GM19452 (cell line): ENCODE data around the gene ZNRF2.

Experiments
- ATAC-seq: cut with Tn5 transposase; IDR thresholded peaks from one replicate; pipeline ENCODE4 v1.9.1; 2021; ENCODE audit not compliant: unreplicated experiment

ZNRF2 gene

DNA sequence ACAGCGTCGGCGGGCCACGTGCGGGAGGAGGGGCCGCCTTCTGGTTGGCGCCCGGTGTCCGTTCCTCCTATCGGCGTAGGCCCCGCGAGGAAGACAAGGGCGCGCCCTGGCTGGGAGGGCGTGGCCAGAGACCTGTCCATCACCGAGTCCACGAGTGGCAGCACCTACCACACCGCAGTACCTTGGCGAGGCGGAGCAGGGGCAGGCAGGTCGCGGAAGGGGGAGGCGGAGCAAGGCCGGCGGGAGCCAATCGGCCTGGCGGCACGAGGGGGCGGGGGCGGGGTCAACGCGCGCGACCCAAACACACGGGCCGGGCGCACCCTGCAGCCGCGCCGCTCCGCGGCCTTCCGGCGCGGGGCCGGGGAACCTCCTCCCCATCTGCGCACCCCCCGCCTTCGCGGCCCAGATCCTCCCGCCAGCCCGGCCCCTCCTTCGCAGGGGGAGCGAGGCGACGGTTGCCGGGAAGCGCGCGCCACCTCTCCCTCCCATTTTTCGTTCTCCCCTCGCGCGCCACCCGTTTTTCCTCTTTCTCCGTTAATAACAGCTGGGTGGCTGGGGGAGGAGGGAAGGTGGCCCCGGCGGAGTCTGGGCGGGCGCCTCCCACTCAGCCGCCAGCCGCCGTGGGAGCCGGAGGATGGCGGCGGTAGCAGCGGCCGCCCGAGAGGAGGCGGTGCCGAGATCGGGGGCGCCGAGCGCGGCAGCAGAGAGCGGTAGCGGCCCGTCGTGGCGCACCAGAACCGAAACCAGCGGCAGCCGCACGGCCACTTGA, at the start of gene ZNRF2:
Gene ZNRF2, plus strand, starts transcription at position 300 of the 769 bp plus-strand sequence. CDS start 761 bp downstream, outside the sequence.
- ATAC-seq = peak; percentile 86

GRCh38 chr7:30237271-30237695, 47.1 kb upstream of the ZNRF2 start:
- ATAC-seq = no peak

DNA sequence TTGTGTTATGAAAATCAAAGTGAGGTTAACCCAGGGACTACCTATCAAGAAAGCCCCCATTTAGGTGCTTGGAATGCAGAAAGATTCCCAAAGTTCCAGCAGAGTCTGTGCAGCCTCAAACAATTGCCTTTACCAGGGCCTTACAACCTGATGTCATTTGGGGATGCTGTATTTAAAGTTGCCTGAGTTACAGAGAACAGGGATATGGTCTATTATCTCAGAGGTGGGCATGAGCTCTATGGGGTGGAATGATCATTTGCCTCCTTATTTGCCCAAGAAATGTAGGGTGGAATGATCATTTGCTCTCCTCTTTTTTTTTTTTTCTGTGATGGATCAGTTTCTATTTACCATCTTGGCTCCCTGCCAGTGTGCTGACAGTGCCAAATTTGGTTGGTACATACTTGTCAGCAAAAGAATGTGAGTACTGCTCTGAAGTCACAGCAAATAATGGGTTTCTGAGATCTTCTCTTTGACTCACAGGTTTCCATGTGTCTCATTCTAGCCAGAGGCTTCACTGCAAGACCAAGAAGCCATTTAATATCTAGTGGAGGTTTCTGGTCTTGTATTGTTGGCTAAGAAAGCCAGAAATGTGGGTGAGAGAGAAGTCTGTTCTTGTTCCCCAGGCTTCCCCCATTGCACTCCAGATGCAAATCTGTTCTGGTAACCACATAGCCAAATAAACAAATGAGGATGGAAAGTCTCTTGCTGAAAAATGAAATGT, 45.5 kb upstream of the ZNRF2 start:
- peak; percentile 58 for ATAC-seq

DNA sequence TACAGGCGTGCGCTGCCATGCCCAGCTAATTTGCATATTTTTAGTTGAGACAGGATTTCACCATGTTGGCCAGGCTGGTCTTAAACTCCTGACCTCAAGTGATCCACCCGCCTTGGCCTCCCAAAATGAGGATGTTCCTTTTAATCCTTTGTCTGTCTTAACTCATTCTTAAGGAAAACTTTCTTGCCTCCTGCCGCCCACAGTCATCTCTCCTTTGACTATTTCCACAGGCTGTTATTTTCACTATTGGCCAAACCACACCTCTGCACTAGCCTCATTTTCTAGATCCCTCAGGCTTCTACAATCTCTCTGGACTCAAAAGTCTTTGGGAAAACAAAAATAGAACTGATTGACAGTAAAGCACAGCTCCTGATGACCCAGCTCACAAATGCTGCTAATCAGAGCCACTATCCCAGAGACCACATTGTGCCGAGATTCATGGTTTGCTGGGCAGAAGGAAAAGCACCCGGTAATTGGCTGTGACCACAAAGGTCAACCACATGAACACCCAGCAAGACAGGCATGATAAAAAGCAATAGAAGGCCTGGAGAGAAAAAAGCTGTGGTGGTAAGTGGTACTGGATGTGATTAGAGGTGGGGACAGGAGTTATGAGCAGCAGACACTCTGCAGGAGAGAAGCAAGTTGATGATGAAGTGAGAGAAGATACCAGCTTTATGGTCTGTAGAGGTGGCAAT, 44.1 kb upstream of the ZNRF2 start:
- peak; percentile 36 for ATAC-seq

DNA sequence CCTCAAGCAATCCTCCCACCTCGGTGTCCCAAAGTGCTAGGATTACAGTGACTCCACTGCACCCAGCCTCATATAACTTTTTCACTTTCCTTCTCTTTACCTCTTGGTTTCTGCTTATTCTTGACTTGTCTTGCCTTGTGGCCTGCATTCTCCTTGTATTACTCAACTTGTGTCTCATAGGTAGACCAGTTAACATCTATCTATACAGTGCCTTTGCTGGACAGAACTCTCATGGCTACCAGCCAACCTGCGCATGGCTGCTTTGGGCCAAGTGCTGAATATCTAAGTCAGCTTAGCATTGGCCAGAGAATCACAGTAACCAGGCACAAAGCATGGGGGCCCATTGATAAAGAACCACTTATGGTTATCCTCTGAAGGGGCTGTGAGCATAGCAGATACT, 42.6 kb upstream of the ZNRF2 start:
- ATAC-seq = peak; percentile 34

DNA sequence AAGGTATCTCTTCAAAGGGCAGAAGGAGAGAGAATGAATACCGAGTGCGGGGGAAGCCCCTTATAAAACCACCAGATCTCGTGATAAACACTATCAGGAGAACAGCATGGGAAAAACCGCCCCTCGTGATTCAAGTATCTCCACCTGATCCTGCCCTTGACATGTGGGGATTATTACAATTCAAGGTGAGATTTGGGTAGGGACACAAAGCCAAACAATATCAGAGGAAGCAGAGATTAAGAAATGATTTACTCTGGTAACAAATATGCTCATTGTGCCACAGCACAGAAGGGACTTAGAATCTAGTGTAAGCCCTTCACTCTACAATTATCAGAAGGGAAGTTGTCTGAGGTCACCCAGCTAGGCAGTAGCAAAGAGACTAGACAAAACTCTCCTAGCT, 40.1 kb upstream of the ZNRF2 start:
- no peak for ATAC-seq

GRCh38 chr7:30245913-30246312, 38.5 kb upstream of the ZNRF2 start:
- no peak for ATAC-seq

DNA sequence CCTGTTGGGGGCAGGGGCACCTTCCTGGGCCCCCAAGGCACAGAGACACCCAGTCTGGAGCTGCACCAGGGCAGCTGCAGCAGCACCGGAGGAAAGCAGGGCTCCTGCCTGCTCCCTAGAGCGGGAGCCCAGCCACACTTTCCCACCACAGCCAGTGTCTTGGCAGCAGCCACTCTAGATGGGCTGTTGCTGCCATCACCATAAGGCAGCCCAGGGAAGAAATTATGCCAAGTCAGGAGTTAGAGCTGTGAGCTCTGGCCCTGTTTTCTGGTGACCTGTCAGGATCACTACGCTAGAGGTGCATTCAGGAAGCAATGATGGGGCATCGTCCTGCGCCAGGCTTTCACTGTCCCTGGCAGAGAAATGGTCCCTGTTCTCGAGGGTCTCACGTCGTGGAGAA, 38.0 kb upstream of the ZNRF2 start:
- no peak for ATAC-seq

DNA sequence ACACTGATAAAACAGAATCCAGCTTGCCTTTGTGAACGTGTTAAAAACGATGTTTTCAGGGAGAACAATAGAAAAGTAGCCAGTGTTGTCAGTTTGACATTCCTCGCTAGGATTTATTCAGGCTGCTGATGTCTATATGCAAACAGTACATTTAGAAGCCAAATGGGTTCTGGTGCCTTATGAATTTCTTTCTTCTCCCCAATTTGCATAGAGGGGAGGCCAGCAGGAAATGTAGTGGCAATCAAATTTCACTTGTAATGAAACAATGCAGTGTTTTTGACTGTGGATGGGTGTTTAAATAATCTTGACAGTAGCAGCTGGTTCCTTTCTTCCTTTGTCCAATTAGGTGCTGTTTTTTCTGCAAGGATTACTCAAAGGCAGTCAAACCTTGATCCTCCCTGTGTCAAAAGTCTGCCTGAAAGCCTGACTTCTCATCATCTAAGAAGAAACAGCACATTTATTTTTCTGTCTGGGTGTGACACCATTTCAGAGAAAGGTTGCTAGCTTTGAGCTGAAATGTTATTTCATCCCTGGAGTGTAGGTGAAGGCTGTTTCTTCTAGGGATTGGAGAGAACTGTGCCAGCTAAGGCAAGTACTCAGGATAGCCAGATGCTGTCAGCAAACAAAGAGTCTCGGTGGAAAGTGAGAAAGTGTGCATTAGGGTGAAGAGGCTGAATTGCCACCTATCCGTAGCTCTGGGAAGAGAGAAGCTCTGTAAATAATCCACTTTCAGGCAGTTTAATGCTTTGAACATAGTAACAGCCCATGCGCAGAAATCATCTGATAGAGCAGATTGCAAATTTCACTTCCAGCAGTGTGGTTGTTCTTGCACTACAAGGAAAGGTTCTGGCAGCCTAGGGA, 36.6 kb upstream of the ZNRF2 start:
- ATAC-seq = no peak

GRCh38 chr7:30249316-30249715, 35.1 kb upstream of the ZNRF2 start:
- no peak for ATAC-seq

- no peak for ATAC-seq
These were observed 34.2 kb upstream of the ZNRF2 start for GRCh38 chr7:30249986-30250774.

- no peak for ATAC-seq
These were observed 32.6 kb upstream of the ZNRF2 start for GRCh38 chr7:30251708-30252329.

DNA sequence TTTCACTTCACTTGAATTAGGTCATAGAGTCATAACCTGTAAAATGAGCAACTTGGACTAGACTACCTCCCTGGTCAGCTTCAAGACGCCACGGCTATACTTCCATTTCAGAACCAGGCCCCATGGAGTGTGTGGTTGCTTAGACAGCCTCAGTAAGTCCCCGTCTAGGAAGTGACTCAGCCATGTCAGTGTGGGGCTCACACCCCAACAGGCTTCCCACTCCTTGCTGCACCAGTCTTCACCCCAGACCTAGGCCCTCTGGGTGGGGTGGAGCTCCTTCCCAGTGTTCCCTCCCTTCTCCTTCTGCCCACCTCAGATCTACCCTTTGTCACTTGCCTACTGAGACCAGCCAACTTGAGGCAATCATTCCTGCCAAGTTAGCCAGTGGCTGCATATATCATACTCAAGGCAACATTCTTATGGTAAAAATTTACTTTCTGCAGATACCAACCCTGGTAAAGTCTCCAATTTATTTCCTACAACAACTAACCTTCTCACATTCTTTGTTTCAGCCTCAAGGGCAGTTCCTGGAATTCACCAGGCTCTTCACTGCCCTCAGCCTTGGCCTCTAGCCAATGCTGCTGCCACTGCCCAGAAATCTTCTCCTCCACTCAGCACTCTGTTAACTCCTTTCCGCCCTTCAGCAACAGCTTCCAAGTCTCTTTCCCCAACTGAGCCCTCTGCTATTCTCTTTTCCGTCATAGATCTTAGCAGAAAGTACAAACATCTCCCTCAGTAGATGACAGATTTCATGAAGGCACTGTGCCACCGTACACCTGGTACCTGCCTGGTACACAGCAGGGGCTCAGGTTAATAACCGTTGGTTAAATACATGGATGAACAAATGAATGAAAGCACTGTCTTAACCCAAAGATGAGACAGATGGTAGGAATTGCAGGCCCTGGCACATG, 31.3 kb upstream of the ZNRF2 start:
- no peak for ATAC-seq

DNA sequence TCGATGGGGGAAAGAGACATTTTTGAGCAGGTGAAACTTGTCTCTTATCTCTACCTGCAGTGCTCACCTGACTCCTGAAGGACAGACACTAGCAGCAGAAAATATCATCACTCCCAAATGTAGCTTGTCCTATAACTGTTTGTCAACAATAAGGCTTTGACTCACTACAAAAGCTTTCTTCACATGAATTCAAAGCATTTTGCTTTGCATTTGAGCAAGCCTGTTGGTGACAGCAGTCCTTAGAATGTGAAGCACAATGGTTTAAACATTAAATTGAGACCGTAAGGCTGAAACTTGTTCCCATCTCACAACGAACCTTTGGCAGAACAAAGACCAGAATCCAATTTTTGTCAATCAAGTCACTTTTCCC, 30.6 kb upstream of the ZNRF2 start:
- no peak for ATAC-seq

DNA sequence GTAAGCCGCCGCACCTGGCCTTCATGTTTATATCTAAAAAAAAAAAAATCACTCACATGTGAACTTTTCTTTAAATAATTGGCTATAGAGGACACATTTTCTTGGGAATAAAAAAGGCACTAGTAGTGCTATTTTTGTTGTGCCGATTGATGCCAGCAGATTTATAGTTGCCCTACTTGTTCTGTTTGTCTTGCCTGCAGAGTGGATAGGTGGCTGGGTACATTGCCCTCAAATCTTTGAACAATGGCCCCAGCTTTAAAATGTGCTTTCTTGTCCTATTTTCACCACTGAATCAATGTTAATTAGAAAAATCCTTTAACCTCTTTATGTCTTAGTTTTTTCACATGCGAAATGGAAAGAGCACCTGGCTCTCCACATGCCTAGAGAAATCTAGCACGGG, 30.1 kb upstream of the ZNRF2 start:
- no peak for ATAC-seq

- no peak for ATAC-seq
These were observed 29.7 kb upstream of the ZNRF2 start for GRCh38 chr7:30254717-30255063.

DNA sequence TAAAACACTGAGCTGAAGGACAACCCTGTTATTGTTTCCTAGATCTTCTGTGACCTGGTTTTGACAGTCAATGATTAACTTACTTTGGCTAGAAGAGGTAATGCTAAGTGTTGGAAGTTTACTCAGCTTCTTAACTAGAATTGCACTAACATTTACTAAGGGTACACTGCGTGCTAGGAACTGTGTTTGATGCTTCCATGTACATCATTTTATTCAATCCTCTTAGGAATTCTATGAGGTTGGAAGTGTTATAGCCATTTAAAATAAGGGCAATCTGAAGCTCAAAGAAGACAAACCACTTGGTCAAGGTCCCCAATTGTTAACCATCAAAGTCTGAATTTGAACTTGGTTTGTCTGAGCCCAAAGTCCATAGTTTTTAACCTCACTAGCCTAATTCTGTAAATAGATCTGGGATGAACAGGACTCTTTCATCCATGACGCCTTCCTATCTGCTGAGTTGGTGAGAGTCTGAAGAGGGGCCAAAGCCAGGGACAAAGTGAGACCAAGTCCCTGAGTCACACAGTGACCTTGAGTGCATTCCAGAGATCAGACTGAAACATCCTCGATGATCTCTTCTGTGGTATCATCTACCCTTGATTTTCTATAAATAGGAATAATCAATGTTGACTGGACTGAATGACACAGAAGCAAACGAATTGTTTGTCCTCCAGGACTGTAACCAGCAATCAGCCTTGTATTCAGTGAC, 29.2 kb upstream of the ZNRF2 start:
- ATAC-seq = no peak

DNA sequence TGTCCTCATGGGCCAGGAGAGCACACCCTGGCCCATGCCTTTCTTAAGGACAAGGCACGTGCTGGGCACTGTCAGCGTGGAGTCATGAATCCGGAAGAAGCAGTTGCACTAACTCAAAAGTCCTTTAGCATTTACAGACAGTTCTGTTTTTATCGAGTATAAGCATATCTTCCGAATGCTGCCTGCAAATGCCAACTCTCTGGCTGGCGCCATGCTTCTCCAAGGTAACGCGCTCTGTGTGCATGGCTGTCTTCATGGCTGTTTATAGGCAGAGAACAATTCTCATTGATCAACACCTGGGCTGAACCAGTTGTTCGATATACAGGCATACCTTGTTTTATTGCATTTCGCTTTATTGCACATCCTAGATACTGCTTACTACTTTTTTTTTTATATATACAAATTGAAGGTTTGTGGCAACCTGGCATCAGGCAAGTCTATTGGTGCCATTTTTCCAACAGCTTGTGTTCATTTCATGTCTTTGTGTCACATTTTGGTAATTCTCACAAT, 28.0 kb upstream of the ZNRF2 start:
- no peak for ATAC-seq
